ENCODE measurements around the gene SLC35A3.
"Not testable (repeated sequence)": the region's sequence is repeated elsewhere in the genome, so short reads cannot be mapped to it uniquely, and the experiment has no call there.

Gene SLC35A3

DNA sequence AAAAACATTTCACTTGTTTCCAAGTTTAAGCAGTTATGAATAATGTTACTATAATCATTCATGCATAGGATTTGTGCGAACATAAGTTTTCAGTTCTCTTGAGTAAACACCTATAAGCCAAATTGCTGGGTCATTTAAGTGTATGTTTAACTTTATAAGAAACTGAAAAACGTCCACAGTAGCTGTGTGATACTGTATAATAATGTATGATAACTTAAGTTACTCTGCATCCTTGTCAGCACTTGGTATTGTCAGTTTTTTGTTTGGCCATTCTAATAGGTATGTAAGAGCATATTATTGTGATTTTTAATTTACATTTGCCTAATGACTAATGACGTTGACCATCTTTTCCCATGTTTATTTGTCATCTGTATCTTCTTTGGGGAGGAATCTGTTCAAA, 14.4 kb upstream of the SLC35A3 start:
- no peak overlapping the region for H3K4me2 ChIP-seq (ENCODE audit: low read depth, low read length)
- no peaks in the 10 kb centered on the region for H3K79me2 ChIP-seq (ENCODE audit: low read length)
- no peaks in the 10 kb centered on the region for H3K4me1 ChIP-seq (ENCODE audit: low read length)
- TF ChIP-seq EZH2 (optimal IDR thresholded peaks at IDR 0.05; ENCODE audit: low read depth, low read length) (no peak), EZH2phosphoT487 (IDR thresholded peaks at IDR 0.05; ENCODE audit: low read length) (no peak)
- TF ChIP-seq, protein P1, sequence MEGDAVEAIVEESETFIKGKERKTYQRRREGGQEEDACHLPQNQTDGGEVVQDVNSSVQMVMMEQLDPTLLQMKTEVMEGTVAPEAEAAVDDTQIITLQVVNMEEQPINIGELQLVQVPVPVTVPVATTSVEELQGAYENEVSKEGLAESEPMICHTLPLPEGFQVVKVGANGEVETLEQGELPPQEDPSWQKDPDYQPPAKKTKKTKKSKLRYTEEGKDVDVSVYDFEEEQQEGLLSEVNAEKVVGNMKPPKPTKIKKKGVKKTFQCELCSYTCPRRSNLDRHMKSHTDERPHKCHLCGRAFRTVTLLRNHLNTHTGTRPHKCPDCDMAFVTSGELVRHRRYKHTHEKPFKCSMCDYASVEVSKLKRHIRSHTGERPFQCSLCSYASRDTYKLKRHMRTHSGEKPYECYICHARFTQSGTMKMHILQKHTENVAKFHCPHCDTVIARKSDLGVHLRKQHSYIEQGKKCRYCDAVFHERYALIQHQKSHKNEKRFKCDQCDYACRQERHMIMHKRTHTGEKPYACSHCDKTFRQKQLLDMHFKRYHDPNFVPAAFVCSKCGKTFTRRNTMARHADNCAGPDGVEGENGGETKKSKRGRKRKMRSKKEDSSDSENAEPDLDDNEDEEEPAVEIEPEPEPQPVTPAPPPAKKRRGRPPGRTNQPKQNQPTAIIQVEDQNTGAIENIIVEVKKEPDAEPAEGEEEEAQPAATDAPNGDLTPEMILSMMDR (IDR thresholded peaks at IDR 0.05; ENCODE audit: low read length): no peak
- no peak overlapping the region for H2AFZ ChIP-seq (ENCODE audit: low read length)
- no peak for DNase-seq
- H3K9ac ChIP-seq (ENCODE audit: low read length): no peak overlapping the region
- H3K9me2 ChIP-seq (replicated peaks; ENCODE audit: insufficient read depth, low read length): no peaks in the 10 kb centered on the region
- no peaks in the 10 kb centered on the region for H3K36me3 ChIP-seq (replicated peaks; ENCODE audit: insufficient read depth, low read length)
- H3K4me3 ChIP-seq (ENCODE audit: low read length): no peak overlapping the region
- H3K27me3 ChIP-seq (replicated peaks; ENCODE audit: insufficient read depth, low read length): no peaks in the 10 kb centered on the region
- no peaks in the 10 kb centered on the region for H3K9me3 ChIP-seq (replicated peaks; ENCODE audit: insufficient read depth, low read length)
- no peak overlapping the region for H3K27ac ChIP-seq (ENCODE audit: low read length)
- H3F3A ChIP-seq (ENCODE audit: insufficient read depth, low read length): no peaks in the 10 kb centered on the region
- H4K20me1 ChIP-seq (ENCODE audit: insufficient read depth, low read length): no peaks in the 10 kb centered on the region

DNA sequence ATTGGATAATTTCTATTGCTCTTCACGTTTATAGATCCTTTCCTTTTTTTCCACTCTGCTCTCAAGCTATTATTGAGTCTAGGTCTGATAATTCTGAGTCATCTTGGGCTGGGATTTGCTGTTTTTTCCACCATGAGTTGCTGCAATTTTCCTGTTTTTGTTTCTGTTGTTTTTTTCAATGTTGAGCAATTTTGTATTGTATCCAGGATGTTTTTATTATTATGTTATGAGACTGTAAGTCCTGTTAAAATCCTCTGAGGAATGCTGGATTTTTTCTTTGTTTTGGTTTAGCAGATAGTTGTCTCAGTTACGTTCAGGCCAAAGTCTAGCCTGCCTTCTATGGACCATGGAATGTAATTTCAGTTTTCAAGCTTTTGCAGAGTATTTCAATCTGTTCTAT, 13.0 kb upstream of the SLC35A3 start:
- Histone ChIP-seq H3K4me1 (ENCODE audit: low read length) (no peaks in the 10 kb centered on the region), H3F3A (ENCODE audit: insufficient read depth, low read length) (no peaks in the 10 kb centered on the region), H2AFZ (ENCODE audit: low read length) (no peak overlapping the region), H3K36me3 (replicated peaks; ENCODE audit: insufficient read depth, low read length) (no peaks in the 10 kb centered on the region), H3K4me2 (ENCODE audit: low read depth, low read length) (no peak overlapping the region), H3K4me3 (ENCODE audit: low read length) (no peak overlapping the region), H3K27ac (ENCODE audit: low read length) (no peak overlapping the region), H3K9me3 (replicated peaks; ENCODE audit: insufficient read depth, low read length) (no peaks in the 10 kb centered on the region), H3K79me2 (ENCODE audit: low read length) (no peaks in the 10 kb centered on the region), H3K9ac (ENCODE audit: low read length) (no peak overlapping the region), H4K20me1 (ENCODE audit: insufficient read depth, low read length) (no peaks in the 10 kb centered on the region), H3K9me2 (replicated peaks; ENCODE audit: insufficient read depth, low read length) (no peaks in the 10 kb centered on the region), H3K27me3 (replicated peaks; ENCODE audit: insufficient read depth, low read length) (no peaks in the 10 kb centered on the region)
- TF ChIP-seq, protein P1 (IDR thresholded peaks at IDR 0.05; ENCODE audit: low read length): no peak
- TF ChIP-seq EZH2phosphoT487 (IDR thresholded peaks at IDR 0.05; ENCODE audit: low read length): no peak
- TF ChIP-seq EZH2 (optimal IDR thresholded peaks at IDR 0.05; ENCODE audit: low read depth, low read length): no peak
- no peak for DNase-seq

DNA sequence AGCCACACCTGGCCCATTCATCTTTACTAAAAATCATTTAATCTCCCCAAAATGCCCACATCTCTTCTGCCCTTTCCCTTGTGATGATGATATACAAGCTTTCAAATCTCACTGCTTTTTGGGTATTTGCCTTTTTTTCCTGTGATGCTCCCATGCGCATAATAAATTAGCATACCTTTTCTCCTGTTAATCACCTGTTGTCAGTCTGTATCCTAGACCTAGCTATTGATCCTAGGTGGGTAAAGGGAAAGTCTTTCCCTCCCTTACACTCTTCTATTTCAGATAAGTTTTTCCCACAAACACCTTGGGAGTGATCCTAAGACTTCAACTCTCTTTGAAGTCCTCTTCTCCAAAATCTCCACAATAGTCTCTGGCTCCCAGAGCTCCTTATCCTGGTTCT, 12.0 kb upstream of the SLC35A3 start:
- no peaks in the 10 kb centered on the region for H3K27me3 ChIP-seq (replicated peaks; ENCODE audit: insufficient read depth, low read length)
- no peaks in the 10 kb centered on the region for H3K9me2 ChIP-seq (replicated peaks; ENCODE audit: insufficient read depth, low read length)
- no peaks in the 10 kb centered on the region for H3K4me1 ChIP-seq (ENCODE audit: low read length)
- H2AFZ ChIP-seq (ENCODE audit: low read length): no peak overlapping the region
- TF ChIP-seq, protein P1 (IDR thresholded peaks at IDR 0.05; ENCODE audit: low read length): no peak
- TF ChIP-seq EZH2 (optimal IDR thresholded peaks at IDR 0.05; ENCODE audit: low read depth, low read length) (no peak), EZH2phosphoT487 (IDR thresholded peaks at IDR 0.05; ENCODE audit: low read length) (no peak)
- no peaks in the 10 kb centered on the region for H3K36me3 ChIP-seq (replicated peaks; ENCODE audit: insufficient read depth, low read length)
- no peak overlapping the region for H3K27ac ChIP-seq (ENCODE audit: low read length)
- DNase-seq: no peak
- no peak overlapping the region for H3K9ac ChIP-seq (ENCODE audit: low read length)
- H3K4me2 ChIP-seq (ENCODE audit: low read depth, low read length): no peak overlapping the region
- no peaks in the 10 kb centered on the region for H3K79me2 ChIP-seq (ENCODE audit: low read length)
- no peaks in the 10 kb centered on the region for H4K20me1 ChIP-seq (ENCODE audit: insufficient read depth, low read length)
- H3K9me3 ChIP-seq (replicated peaks; ENCODE audit: insufficient read depth, low read length): no peaks in the 10 kb centered on the region
- H3F3A ChIP-seq (ENCODE audit: insufficient read depth, low read length): no peaks in the 10 kb centered on the region
- no peak overlapping the region for H3K4me3 ChIP-seq (ENCODE audit: low read length)

DNA sequence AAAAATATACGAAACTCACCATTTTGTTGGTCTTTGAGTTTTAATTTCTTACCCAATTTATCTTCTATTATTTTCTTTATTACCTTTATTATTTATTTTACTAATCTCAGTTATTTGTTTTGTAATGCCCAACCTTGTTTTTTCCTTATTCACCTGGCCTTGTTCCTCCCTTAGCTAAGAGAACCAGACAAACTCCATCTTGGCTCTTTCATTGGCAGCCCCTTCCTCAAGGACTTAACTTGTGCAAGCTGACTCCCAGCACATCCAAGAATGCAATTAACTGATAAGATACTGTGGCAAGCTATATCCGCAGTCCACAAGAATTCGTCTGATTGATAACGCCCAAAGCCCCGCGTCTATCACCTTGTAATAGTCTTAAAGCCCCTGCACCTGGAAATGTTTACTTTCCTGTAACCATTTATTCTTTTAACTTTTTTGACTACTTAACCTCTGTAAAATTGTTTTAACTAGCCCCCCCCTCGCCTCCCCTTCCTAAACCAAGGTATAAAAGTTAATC, 10.5 kb upstream of the SLC35A3 start:
- not testable (repeated sequence) for H3K4me1 ChIP-seq (ENCODE audit: low read length); H3K36me3 ChIP-seq (replicated peaks; ENCODE audit: insufficient read depth, low read length); H3K9me3 ChIP-seq (replicated peaks; ENCODE audit: insufficient read depth, low read length); H3K79me2 ChIP-seq (ENCODE audit: low read length); H2AFZ ChIP-seq (ENCODE audit: low read length); H3K27ac ChIP-seq (ENCODE audit: low read length); H3K27me3 ChIP-seq (replicated peaks; ENCODE audit: insufficient read depth, low read length); H4K20me1 ChIP-seq (ENCODE audit: insufficient read depth, low read length); H3K4me3 ChIP-seq (ENCODE audit: low read length); DNase-seq; H3K9me2 ChIP-seq (replicated peaks; ENCODE audit: insufficient read depth, low read length); H3K4me2 ChIP-seq (ENCODE audit: low read depth, low read length); H3F3A ChIP-seq (ENCODE audit: insufficient read depth, low read length); H3K9ac ChIP-seq (ENCODE audit: low read length)

DNA sequence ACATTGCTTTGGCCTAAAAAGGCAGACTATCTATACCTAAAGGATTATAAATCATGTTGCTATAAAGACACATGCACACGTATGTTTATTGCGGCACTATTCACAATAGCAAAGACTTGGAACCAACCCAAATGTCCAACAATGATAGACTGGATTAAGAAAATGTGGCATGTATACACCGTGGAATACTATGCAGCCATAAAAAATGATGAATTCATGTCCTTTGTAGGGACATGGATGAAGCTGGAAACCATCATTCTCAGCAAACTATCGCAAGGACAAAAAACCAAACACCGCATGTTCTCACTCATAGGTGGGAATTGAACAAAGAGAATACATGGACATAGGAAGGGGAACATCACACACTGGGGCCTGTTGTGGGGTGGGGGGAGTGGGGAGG, 9.5 kb upstream of the SLC35A3 start:
- H3K9ac ChIP-seq (ENCODE audit: low read length); H3K27ac ChIP-seq (ENCODE audit: low read length); H3K9me2 ChIP-seq (replicated peaks; ENCODE audit: insufficient read depth, low read length); DNase-seq; H3F3A ChIP-seq (ENCODE audit: insufficient read depth, low read length); H3K4me1 ChIP-seq (ENCODE audit: low read length); H3K27me3 ChIP-seq (replicated peaks; ENCODE audit: insufficient read depth, low read length); H3K9me3 ChIP-seq (replicated peaks; ENCODE audit: insufficient read depth, low read length); H3K36me3 ChIP-seq (replicated peaks; ENCODE audit: insufficient read depth, low read length); H3K4me2 ChIP-seq (ENCODE audit: low read depth, low read length); H2AFZ ChIP-seq (ENCODE audit: low read length); H4K20me1 ChIP-seq (ENCODE audit: insufficient read depth, low read length); H3K4me3 ChIP-seq (ENCODE audit: low read length); H3K79me2 ChIP-seq (ENCODE audit: low read length): not testable (repeated sequence)
